K562 treated with DMSO at 1 percent for 4 hours (cell line): Measurements from ENCODE around the gene EMX2. TPM values are rescaled to one million over a fixed set of nuclear protein-coding genes. Genes with fewer than 3 reads are reported as not detected.

ENCODE experiments used
- total RNA-seq: library from RNA; unstranded; fragments of 300-600 nt; gene quantifications from 2 replicates; pipeline ENCODE4 v1.2.3, GENCODE V29; 2022; ENCODE audit not compliant: insufficient read depth

EMX2 gene
- total RNA-seq = not detected in 2 replicates

DNA sequence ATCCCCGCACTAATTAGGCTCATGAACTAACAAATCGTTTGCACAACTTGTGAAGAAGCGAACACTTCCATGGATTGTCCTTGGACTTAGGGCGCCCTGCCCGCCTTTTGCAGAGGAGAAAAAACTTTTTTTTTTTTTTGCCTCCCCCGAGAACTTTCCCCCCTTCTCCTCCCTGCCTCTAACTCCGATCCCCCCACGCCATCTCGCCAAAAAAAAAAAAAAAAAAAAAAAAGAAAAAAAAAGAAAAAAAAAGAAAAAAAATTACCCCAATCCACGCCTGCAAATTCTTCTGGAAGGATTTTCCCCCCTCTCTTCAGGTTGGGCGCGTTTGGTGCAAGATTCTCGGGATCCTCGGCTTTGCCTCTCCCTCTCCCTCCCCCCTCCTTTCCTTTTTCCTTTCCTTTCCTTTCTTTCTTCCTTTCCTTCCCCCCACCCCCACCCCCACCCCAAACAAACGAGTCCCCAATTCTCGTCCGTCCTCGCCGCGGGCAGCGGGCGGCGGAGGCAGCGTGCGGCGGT is at the start of gene EMX2:
Gene EMX2, plus strand, starts transcription at position 41 of the 519 bp plus-strand sequence. CDS start 522 bp downstream, outside the sequence.

Other genes with a start within 250 kb of the EMX2 start
- gene PDZD8, start 167.3 kb upstream of the EMX2 start, total RNA-seq = 8.5 and 12.6 TPM in 2 replicates